ENCODE measurements around the gene SGMS1. TPM values are rescaled to one million over a fixed set of nuclear protein-coding genes. Genes with fewer than 3 reads are reported as not detected.
A peak's percentile ranks its signal among the peaks of the same experiment; 100 is the strongest.

Gene SGMS1
- total RNA-seq, 1 experiment from 2014 or later = 20.4 TPM

DNA sequence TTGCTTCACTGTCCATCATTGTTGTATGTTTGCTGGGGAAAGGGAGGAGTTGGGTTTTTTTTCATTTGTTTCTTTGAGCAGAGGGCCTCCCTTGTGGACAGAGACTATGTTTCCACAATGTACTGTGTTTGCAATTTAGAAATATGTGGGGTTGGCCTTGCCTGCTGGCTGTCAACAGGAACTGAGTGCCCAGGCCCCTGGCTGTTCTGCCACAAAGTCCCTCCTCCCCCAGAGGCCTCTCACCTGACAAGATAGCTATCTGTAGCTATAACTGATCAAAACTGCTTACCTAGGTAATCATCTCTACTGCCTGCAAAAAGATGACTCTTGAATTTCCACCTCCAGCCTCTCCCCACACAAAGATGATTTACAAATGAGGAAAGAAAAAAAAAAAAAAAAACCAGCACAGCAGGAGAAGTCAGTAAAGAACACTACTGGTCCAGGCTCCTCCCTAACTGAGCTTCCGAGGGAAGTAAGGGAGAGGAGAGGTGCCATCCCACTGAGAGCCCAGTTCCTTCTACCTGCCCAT is 121.8 kb downstream of the SGMS1 start:
- Mint-ChIP-seq H3K27ac (peak overlapping the region in 2 of 3 experiments; percentile 59 to 65; a peak in 4 of 7 replicates), H3K4me3 (0 out of 5 replicates have a peak overlapping the region, but pooled peaks of 1 of the 2 experiments have one; percentile 14), H3K4me1 (peaks cover 29 to 31% of the 10 kb centered on the region in 2 experiments), H3K36me3 (ENCODE audit: insufficient read depth in 1 of 3, low read depth in 3 of 3) (peaks cover 0 to 3% (median 0%) of the 10 kb centered on the region in 3 experiments; a peak in 2 of 7 replicates), H3K27me3 (ENCODE audit: low read depth) (no peaks in the 10 kb centered on the region), H3K9me3 (no peaks in the 10 kb centered on the region)
- H3K18ac ChIP-seq (ENCODE audit: insufficient read length, low read depth, low read length) = no peak overlapping the region
- H4K8ac ChIP-seq (replicated peaks; ENCODE audit: insufficient read length, low read depth, low read length) = no peak overlapping the region
- H3K4ac ChIP-seq (ENCODE audit: low read depth, low read length) = no peak overlapping the region
- H3K79me2 ChIP-seq (ENCODE audit: insufficient read depth, low read length) = no peaks in the 10 kb centered on the region
- H4K5ac ChIP-seq (ENCODE audit: insufficient read length, low read depth, low read length) = no peak overlapping the region
- H2BK20ac ChIP-seq (ENCODE audit: low read depth, low read length, poor library complexity, severe bottlenecking) = no peak overlapping the region
- H3K9ac ChIP-seq (ENCODE audit: extremely low read depth, insufficient read length, low read length) = no peak overlapping the region
- H3K14ac ChIP-seq (ENCODE audit: insufficient read depth, low read length) = no peak overlapping the region
- H2AK5ac ChIP-seq (ENCODE audit: insufficient read length, low read length) = no peak overlapping the region
- no peak overlapping the region for H3K56ac ChIP-seq (ENCODE audit: insufficient read length, low read depth, low read length)
- H3K27ac ChIP-seq (ENCODE audit: insufficient read length, low read depth, low read length) = no peak overlapping the region
- H2BK12ac ChIP-seq (ENCODE audit: insufficient read length, low read depth, low read length) = no peak overlapping the region
- H3K23ac ChIP-seq (ENCODE audit: insufficient read length, low read depth, low read length) = no peak overlapping the region
- H2BK5ac ChIP-seq (ENCODE audit: insufficient read length, low read length) = no peak overlapping the region
- TF ChIP-seq, protein P1, sequence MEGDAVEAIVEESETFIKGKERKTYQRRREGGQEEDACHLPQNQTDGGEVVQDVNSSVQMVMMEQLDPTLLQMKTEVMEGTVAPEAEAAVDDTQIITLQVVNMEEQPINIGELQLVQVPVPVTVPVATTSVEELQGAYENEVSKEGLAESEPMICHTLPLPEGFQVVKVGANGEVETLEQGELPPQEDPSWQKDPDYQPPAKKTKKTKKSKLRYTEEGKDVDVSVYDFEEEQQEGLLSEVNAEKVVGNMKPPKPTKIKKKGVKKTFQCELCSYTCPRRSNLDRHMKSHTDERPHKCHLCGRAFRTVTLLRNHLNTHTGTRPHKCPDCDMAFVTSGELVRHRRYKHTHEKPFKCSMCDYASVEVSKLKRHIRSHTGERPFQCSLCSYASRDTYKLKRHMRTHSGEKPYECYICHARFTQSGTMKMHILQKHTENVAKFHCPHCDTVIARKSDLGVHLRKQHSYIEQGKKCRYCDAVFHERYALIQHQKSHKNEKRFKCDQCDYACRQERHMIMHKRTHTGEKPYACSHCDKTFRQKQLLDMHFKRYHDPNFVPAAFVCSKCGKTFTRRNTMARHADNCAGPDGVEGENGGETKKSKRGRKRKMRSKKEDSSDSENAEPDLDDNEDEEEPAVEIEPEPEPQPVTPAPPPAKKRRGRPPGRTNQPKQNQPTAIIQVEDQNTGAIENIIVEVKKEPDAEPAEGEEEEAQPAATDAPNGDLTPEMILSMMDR (conservative IDR thresholded peaks at IDR 0.05) = no peak
- H3K4me2 ChIP-seq (ENCODE audit: insufficient read depth, insufficient read length, low read length) = no peak overlapping the region
- no peaks in the 10 kb centered on the region for H3K27me3 ChIP-seq (ENCODE audit: insufficient read depth, low read length)
- no peaks in the 10 kb centered on the region for H3K23me2 ChIP-seq (ENCODE audit: insufficient read length, low read depth, low read length, poor library complexity, severe bottlenecking)
- no peak overlapping the region for H2AFZ ChIP-seq (ENCODE audit: low read length)
- no peak overlapping the region for H2BK15ac ChIP-seq (ENCODE audit: low read depth, low read length)
- no peaks in the 10 kb centered on the region for H3K9me3 ChIP-seq (ENCODE audit: control insufficient read depth, low read depth, low read length)
- no peak overlapping the region for H2BK120ac ChIP-seq (ENCODE audit: low read depth, low read length, poor library complexity, severe bottlenecking)
- H3T11ph ChIP-seq (ENCODE audit: low read length) = no peak overlapping the region
- no peaks in the 10 kb centered on the region for H4K20me1 ChIP-seq (ENCODE audit: control insufficient read depth, insufficient read depth, insufficient read length)
- no CpG with 5 or more reads among the region's 1 CpG for WGBS (ENCODE audit: extremely low coverage, insufficient read length, low lambda C conversion rate)
- H3K4me1 ChIP-seq (ENCODE audit: insufficient read depth, low read length) = peaks cover 6% of the 10 kb centered on the region; the same call in 1 of the 2 replicates
- H3K79me1 ChIP-seq (ENCODE audit: insufficient read depth, low read depth, low read length, poor library complexity, severe bottlenecking) = no peaks in the 10 kb centered on the region
- H4K91ac ChIP-seq (ENCODE audit: insufficient read length, low read depth, low read length) = no peak overlapping the region
- DNase-seq = no peak
